HepG2 (cell line): ENCODE results near the gene BATF3.

Experiments
- ELF4 ChIP-seq: sonication (generic); formaldehyde crosslinking; IDR thresholded peaks from 2 replicates; pipeline ENCODE4 v1.5.0; 2020; ENCODE audit warnings: missing genetic modification reagents, mild to moderate bottlenecking, moderate library complexity, borderline replicate concordance
- ESRRA ChIP-seq: sonication (generic); formaldehyde crosslinking; IDR thresholded peaks from 2 replicates; pipeline ENCODE4 v1.5.1; 2020; ENCODE audit warnings: mild to moderate bottlenecking, low read depth, missing genetic modification reagents
- POLR2A ChIP-seq, 2 experiments: IDR thresholded peaks; 2 replicates each; pipeline ENCODE4 v1.6.1; 2011; ENCODE audit warnings: low read depth in 2 of 2, low read length in 2 of 2, mild to moderate bottlenecking in 1 of 2, moderate library complexity in 1 of 2; ENCODE audit not compliant: insufficient read depth in 1 of 2
- PRMT3 ChIP-seq: sonication (generic); formaldehyde crosslinking; IDR thresholded peaks from 2 replicates; pipeline ENCODE4 v1.8.1; 2022; ENCODE audit warnings: low read depth, mild to moderate bottlenecking, moderate library complexity, missing genetic modification reagents, borderline replicate concordance
- PRPF4 ChIP-seq: fragments of 200-400 bp; formaldehyde crosslinking; IDR thresholded peaks from 2 replicates; pipeline ENCODE4 v1.6.1; 2016; ENCODE audit warnings: low read length, low read depth; ENCODE audit not compliant: poor library complexity, severe bottlenecking
- SMAD1 ChIP-seq: sonication (generic); formaldehyde crosslinking; IDR thresholded peaks from 2 replicates; pipeline ENCODE4 v1.4.0; 2020; ENCODE audit warnings: missing genetic modification reagents, low read depth, mild to moderate bottlenecking, borderline replicate concordance
- TEAD2 ChIP-seq: sonication (generic); formaldehyde crosslinking; IDR thresholded peaks from 2 replicates; pipeline ENCODE4 v1.9.0; 2021; ENCODE audit warnings: missing genetic modification reagents
- ZNF670 ChIP-seq: sonication (generic); formaldehyde crosslinking; IDR thresholded peaks from 2 replicates; pipeline ENCODE4 v1.8.0; 2022; ENCODE audit warnings: mild to moderate bottlenecking, missing genetic modification reagents, borderline replicate concordance
- TF ChIP-seq, protein P1 (sequence below): sonication (generic); formaldehyde crosslinking; IDR thresholded peaks from 2 replicates; pipeline ENCODE4 v1.4.0; 2020; ENCODE audit warnings: missing genetic modification reagents
- TF ChIP-seq, protein P2 (sequence below): IDR thresholded peaks from 2 replicates; pipeline ENCODE4 v1.6.1; 2012; ENCODE audit warnings: inconsistent platforms
- TF ChIP-seq, protein P3 (sequence below): sonication (generic); formaldehyde crosslinking; IDR thresholded peaks from 2 replicates; pipeline ENCODE4 v1.5.0; 2020; ENCODE audit warnings: mild to moderate bottlenecking, missing genetic modification reagents, moderate library complexity
- TF ChIP-seq, protein P4 (sequence below): sonication (generic); formaldehyde crosslinking; IDR thresholded peaks from 2 replicates; pipeline ENCODE4 v1.4.0; 2020; ENCODE audit warnings: missing genetic modification reagents
- TF ChIP-seq, protein P5 (sequence below): sonication (generic); formaldehyde crosslinking; IDR thresholded peaks from 2 replicates; pipeline ENCODE4 v1.4.0; 2020; ENCODE audit warnings: missing genetic modification reagents, mild to moderate bottlenecking, borderline replicate concordance
- TF ChIP-seq, protein P6 (sequence below): sonication (generic); formaldehyde crosslinking; IDR thresholded peaks from 2 replicates; pipeline ENCODE4 v1.4.0; 2020; ENCODE audit warnings: low read depth, mild to moderate bottlenecking, missing genetic modification reagents

DNA sequence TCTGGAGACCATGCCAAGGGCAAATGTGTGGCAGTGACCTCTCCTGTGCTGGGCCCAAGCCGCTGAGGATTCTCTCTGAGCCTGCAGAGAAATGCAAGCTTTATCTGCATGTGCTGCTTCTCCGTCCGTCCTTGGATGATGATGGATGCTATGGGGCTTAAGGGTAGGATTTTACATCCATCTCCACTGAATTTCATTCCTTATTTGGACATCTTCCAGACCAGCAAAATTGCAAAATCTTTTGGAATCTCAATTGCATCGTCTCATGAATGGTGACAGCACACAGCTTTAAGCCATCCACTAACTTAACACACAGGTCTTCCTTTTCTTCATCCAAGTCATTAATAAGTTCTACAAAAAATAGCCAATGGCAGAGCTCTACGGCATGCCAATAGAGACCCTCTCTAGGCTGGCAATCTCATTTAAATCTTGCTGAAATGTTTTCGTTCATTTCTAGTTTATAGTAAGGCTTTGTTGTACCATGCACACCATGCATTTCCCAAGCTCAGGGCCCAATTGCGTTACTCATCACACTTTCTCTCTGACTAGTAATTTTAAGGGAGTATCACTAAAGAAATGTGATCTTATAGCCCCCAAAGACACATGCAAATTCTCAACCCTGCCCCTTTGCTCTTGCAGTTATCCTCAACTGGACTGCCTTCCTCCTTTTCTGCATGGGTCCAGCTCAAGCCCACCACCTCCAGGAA is 11.1 kb downstream of the BATF3 start:
- TF ChIP-seq ESRRA = no peak
- TF ChIP-seq ZNF670 = no peak
- TF ChIP-seq, protein P1, sequence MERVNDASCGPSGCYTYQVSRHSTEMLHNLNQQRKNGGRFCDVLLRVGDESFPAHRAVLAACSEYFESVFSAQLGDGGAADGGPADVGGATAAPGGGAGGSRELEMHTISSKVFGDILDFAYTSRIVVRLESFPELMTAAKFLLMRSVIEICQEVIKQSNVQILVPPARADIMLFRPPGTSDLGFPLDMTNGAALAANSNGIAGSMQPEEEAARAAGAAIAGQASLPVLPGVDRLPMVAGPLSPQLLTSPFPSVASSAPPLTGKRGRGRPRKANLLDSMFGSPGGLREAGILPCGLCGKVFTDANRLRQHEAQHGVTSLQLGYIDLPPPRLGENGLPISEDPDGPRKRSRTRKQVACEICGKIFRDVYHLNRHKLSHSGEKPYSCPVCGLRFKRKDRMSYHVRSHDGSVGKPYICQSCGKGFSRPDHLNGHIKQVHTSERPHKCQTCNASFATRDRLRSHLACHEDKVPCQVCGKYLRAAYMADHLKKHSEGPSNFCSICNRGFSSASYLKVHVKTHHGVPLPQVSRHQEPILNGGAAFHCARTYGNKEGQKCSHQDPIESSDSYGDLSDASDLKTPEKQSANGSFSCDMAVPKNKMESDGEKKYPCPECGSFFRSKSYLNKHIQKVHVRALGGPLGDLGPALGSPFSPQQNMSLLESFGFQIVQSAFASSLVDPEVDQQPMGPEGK (CRISPR knock-in tag) = no peak
- no peak for TF ChIP-seq POLR2A (IDR thresholded peaks at IDR 0.05; ENCODE audit: insufficient read depth in 1 of 2, low read depth in 2 of 2, low read length in 2 of 2)
- no peak for TF ChIP-seq PRMT3 (CRISPR knock-in tag)
- TF ChIP-seq, protein P2, sequence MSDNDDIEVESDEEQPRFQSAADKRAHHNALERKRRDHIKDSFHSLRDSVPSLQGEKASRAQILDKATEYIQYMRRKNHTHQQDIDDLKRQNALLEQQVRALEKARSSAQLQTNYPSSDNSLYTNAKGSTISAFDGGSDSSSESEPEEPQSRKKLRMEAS = no peak
- TF ChIP-seq, protein P3, sequence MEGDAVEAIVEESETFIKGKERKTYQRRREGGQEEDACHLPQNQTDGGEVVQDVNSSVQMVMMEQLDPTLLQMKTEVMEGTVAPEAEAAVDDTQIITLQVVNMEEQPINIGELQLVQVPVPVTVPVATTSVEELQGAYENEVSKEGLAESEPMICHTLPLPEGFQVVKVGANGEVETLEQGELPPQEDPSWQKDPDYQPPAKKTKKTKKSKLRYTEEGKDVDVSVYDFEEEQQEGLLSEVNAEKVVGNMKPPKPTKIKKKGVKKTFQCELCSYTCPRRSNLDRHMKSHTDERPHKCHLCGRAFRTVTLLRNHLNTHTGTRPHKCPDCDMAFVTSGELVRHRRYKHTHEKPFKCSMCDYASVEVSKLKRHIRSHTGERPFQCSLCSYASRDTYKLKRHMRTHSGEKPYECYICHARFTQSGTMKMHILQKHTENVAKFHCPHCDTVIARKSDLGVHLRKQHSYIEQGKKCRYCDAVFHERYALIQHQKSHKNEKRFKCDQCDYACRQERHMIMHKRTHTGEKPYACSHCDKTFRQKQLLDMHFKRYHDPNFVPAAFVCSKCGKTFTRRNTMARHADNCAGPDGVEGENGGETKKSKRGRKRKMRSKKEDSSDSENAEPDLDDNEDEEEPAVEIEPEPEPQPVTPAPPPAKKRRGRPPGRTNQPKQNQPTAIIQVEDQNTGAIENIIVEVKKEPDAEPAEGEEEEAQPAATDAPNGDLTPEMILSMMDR = no peak
- TF ChIP-seq, protein P4, sequence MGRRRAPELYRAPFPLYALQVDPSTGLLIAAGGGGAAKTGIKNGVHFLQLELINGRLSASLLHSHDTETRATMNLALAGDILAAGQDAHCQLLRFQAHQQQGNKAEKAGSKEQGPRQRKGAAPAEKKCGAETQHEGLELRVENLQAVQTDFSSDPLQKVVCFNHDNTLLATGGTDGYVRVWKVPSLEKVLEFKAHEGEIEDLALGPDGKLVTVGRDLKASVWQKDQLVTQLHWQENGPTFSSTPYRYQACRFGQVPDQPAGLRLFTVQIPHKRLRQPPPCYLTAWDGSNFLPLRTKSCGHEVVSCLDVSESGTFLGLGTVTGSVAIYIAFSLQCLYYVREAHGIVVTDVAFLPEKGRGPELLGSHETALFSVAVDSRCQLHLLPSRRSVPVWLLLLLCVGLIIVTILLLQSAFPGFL (CRISPR knock-in tag) = no peak
- TF ChIP-seq, protein P5, sequence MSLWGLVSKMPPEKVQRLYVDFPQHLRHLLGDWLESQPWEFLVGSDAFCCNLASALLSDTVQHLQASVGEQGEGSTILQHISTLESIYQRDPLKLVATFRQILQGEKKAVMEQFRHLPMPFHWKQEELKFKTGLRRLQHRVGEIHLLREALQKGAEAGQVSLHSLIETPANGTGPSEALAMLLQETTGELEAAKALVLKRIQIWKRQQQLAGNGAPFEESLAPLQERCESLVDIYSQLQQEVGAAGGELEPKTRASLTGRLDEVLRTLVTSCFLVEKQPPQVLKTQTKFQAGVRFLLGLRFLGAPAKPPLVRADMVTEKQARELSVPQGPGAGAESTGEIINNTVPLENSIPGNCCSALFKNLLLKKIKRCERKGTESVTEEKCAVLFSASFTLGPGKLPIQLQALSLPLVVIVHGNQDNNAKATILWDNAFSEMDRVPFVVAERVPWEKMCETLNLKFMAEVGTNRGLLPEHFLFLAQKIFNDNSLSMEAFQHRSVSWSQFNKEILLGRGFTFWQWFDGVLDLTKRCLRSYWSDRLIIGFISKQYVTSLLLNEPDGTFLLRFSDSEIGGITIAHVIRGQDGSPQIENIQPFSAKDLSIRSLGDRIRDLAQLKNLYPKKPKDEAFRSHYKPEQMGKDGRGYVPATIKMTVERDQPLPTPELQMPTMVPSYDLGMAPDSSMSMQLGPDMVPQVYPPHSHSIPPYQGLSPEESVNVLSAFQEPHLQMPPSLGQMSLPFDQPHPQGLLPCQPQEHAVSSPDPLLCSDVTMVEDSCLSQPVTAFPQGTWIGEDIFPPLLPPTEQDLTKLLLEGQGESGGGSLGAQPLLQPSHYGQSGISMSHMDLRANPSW (CRISPR knock-in tag) = no peak
- no peak for TF ChIP-seq SMAD1 (CRISPR knock-in tag)
- TF ChIP-seq PRPF4 = no peak
- TF ChIP-seq, protein P6, sequence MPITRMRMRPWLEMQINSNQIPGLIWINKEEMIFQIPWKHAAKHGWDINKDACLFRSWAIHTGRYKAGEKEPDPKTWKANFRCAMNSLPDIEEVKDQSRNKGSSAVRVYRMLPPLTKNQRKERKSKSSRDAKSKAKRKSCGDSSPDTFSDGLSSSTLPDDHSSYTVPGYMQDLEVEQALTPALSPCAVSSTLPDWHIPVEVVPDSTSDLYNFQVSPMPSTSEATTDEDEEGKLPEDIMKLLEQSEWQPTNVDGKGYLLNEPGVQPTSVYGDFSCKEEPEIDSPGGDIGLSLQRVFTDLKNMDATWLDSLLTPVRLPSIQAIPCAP (CRISPR knock-in tag) = no peak
- no peak for TF ChIP-seq ELF4 (CRISPR knock-in tag)
- TF ChIP-seq TEAD2 (CRISPR knock-in tag) = no peak
